RWPE1 (cell line): ENCODE measurements around the gene TMEM198.

Experiments used
- CTCF ChIA-PET: fragments of 350-600 bp; sonication (Branson Sonifier 250); formaldehyde crosslinking; extraction: SDS; loops from one replicate; lab custom pipeline; 2021; lab: Yijun Ruan, JAX
- POLR2A ChIA-PET: fragments of 400-600 bp; formaldehyde crosslinking; extraction: SDS; loops from one replicate; lab custom pipeline; 2020; ENCODE audit warnings: antibody characterized with exemption; ENCODE audit not compliant: low non-redundant PET; lab: Yijun Ruan, JAX
- DNase-seq: peaks from one replicate; pipeline ENCODE4 v3.0.0; 2012; ENCODE audit warnings: low spot score
- H3K27ac ChIP-seq: fragments of 450-650 bp; 2 replicates; pipeline ENCODE4 v1.5.1; 2017
- TF ChIP-seq, protein P1 (sequence below): fragments of 450-650 bp; conservative IDR thresholded peaks from 2 replicates; pipeline ENCODE4 v1.5.1; 2017; ENCODE audit warnings: low read depth, mild to moderate bottlenecking

TMEM198 gene, protein sequence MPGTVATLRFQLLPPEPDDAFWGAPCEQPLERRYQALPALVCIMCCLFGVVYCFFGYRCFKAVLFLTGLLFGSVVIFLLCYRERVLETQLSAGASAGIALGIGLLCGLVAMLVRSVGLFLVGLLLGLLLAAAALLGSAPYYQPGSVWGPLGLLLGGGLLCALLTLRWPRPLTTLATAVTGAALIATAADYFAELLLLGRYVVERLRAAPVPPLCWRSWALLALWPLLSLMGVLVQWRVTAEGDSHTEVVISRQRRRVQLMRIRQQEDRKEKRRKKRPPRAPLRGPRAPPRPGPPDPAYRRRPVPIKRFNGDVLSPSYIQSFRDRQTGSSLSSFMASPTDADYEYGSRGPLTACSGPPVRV

DNA sequence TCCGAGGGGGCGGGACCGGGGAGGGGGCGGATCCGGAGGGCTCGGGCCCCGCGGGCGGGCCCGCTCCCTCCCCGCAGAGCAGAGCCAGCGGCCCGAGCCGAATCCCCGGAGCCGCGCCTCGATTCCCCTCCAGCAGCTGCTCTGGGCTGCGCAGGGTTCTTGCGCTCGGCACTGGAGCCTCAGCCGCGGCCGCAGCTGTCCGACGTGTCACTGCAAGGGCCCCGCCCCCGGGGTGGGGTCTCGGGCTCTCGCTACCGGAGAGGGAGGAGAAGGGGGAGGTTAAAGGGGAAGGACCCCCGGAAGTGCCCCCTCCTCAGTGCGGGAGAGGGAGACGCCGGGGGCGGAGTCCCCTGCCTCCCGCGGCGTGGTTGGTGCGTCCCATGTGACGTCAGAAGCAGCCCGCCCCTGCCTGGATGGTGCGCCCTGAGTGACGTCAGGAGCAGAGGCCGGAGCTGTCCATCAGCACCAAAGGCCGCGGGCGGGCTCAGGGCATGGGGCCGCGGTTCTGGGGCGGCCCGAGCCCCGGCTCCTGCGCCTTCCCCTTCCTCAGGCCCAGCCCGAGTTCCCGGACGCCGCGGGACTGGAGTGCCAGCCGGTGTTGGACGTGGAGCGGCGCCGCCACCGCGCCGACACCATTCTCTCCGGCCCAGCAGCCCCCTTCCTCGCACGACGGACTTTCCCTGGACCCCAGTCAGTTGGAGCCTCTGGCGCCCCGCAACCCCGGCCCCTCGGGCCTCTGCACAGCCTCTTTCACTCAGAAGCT lies at the start of gene TMEM198, which contains the start of gene CHPF:
Gene TMEM198 (plus strand): TSS at position 433 of the 763 bp plus-strand sequence. CDS start 700 bp downstream, outside the sequence.
Gene CHPF (minus strand): TSS at position 214 of the 763 bp plus-strand sequence. CDS start 271 bp downstream, outside the sequence.
- POLR2A ChIA-PET: interaction anchor here (0.6 to 1.3 kb wide), 2 partner anchors 27 to 1628 kb away, joined by 3 read pairs; partner anchors contain the start of gene OBSL1
- CTCF ChIA-PET: interaction anchor here (0.7 to 5.5 kb wide), 3 partner anchors 11 to 131 kb away, joined by 3 to 25 read pairs (median 6); no protein-coding TSS in a partner anchor
- peak within 1 kb of the TSS; percentile 94 for H3K27ac ChIP-seq
- DNase-seq: peak; percentile 99
- TF ChIP-seq, protein P1, sequence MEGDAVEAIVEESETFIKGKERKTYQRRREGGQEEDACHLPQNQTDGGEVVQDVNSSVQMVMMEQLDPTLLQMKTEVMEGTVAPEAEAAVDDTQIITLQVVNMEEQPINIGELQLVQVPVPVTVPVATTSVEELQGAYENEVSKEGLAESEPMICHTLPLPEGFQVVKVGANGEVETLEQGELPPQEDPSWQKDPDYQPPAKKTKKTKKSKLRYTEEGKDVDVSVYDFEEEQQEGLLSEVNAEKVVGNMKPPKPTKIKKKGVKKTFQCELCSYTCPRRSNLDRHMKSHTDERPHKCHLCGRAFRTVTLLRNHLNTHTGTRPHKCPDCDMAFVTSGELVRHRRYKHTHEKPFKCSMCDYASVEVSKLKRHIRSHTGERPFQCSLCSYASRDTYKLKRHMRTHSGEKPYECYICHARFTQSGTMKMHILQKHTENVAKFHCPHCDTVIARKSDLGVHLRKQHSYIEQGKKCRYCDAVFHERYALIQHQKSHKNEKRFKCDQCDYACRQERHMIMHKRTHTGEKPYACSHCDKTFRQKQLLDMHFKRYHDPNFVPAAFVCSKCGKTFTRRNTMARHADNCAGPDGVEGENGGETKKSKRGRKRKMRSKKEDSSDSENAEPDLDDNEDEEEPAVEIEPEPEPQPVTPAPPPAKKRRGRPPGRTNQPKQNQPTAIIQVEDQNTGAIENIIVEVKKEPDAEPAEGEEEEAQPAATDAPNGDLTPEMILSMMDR: no peak

DNA sequence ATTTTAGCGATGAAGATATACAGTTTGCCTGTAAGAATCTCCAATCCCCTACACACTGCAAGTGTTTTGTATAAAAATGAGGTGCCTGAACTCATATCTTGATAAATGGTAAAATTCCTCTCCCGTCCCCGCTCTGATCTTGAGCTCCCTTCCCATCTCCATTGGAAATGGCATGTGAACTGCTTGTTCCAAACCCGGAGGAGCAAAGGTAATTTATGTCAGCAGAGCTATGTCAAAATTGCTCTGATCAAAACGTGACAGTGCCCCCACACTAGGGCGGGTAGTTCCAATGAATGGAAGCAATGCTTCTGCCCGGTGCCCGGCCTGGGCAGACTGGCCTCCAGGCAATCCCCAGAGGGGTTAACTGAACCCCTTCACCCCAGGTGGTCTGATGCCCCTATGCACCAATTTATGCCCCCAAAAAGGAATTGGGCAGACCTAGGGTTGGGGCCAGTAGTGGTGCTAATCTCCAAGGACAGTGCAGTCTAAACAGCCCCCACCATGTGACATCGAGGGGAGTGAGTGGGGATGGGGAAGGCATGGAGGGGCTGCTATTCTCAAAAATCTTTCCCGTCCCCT lies 48.8 kb upstream of the TMEM198 start:
- TF ChIP-seq, protein P1: 0 out of 2 replicates have a peak, but pooled peaks have one; percentile 42
- ChIA-PET CTCF (interaction anchor here (0.5 to 1.6 kb wide), 9 partner anchors 13 to 93 kb away, joined by 3 to 8 read pairs (median 4); no protein-coding TSS in a partner anchor), POLR2A (interaction anchor here (0.6 kb wide), 1 partner anchor 14 kb away, joined by 3 read pairs; no protein-coding TSS in a partner anchor)

DNA sequence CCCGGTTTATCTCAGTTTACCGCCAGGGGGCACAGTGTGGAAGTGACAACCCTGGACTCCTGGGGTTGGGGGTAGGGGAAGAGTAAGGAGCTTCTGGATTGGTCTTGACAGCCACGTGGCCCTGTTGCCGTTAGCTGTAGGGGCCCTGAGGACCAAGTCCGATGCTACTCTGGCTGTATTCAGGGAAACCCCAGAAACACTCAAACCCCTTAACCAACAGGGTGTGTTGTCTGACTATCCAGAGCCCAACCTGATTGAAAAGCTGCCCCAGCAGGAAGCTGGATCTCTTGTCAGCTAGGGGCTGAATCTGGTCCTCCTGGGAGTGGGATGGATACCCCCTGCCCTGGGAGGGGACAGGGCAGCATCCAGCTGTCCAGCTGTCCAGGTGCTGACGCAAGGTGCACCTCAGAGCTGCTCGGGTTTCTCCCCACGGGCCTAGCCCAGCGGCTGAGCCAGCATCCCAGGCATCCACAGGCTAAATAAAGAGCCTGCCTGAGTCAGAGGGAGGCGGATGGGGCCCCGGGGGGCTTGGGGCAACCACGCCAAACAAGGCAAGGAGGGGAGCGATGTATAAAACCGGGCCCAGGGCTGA lies 48.2 kb upstream of the TMEM198 start:
- ChIA-PET CTCF (interaction anchor here (0.7 to 1.6 kb wide), 11 partner anchors 9 to 108 kb away, joined by 3 to 8 read pairs (median 4); partner anchors contain the start of gene DNPEP), POLR2A (interaction anchor here (0.6 kb wide), 2 partner anchors 13 to 587 kb away, joined by 3 read pairs; no protein-coding TSS in a partner anchor)
- DNase-seq: peak; percentile 73
- H3K27ac ChIP-seq: no peak overlapping the region
- TF ChIP-seq, protein P1: peak; percentile 9; the same call in 1 of the 2 replicates

More for the DNA sequence above, 48.8 kb upstream of the TMEM198 start:
- DNase-seq: no peak
- H3K27ac ChIP-seq: no peak overlapping the region

DNA sequence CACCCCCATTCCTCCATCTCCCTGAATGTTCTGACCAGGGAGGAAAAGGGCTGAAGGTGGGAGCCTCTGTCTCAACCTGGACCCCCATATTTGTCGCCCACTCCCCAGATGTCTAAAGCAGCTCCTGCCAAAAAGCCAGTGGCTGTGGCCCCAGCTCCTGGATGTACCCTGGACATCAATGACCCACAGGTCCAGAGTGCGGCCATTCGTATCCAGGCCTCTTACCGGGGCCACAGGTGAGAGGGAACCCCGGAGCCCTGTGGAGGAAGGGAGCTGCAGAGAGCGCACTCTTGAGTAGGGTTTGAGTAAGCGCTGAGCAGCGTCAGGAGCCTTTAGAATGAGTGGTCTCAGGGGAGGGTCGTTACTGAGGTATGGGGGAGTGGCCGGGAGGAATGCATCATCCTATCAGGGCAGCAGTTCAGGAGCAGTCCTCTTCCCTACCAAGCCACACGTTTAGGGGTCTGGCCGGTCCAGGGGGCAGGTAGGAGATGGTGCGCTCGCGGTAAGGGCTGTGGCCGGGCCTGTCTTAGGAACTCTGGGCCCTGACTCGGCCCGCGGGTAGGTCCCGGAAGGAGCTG lies 47.5 kb upstream of the TMEM198 start:
- TF ChIP-seq, protein P1: no peak
- POLR2A ChIA-PET: interaction anchor here (0.6 kb wide), 1 partner anchor 587 kb away, joined by 3 read pairs; no protein-coding TSS in a partner anchor
- CTCF ChIA-PET: interaction anchor here (0.7 to 1.6 kb wide), 9 partner anchors 10 to 108 kb away, joined by 3 to 8 read pairs (median 4); partner anchors contain the start of gene DNPEP
- DNase-seq: no peak
- H3K27ac ChIP-seq: no peak overlapping the region

DNA sequence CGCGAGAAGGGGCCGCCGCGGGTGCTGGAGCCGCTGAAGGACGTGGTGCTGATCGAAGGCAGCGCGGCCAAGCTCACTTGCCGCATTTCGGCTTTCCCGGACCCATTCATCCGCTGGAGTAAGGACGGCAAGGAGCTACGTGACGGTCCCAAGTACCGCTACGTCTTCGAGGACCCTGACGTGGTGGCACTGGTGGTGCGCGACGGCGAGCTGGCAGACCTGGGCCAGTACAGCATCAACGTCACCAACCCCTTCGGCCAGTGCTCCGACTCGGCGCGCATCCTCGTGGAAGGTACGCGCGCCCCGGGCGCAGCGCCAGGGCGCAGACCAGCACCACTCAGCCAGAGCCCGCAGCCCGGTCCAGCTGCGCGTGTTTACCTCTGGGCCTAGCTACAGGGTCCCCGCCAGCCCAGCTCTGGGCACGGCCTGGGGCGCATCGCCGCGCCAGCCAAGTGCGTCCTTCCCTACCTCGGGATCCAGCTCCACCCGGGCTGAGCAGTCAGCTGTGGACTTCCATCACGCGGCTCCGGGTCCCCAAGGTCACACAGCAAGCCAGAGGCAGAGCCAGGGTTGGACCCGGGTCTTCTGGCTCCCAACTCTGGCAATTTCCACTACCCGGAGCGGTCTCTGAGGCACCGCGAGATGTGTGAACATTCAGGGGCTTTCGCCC lies 46.9 kb upstream of the TMEM198 start:
- CTCF ChIA-PET: interaction anchor here (1.0 to 1.2 kb wide), 2 partner anchors 21 to 33 kb away, joined by 3 to 4 read pairs; no protein-coding TSS in a partner anchor
- POLR2A ChIA-PET: no interaction called here
- H3K27ac ChIP-seq: peak overlapping the region; percentile 95; the same call in 1 of the 2 replicates
- no peak for DNase-seq
- TF ChIP-seq, protein P1: no peak
